ENCODE results near the gene NKTR.

The NKTR gene

GRCh38 chr3:42654331-42655201 lies 54.1 kb downstream of the NKTR start:
- POLR2A ChIA-PET: no interaction called here
- no peak for TF ChIP-seq CTCF (IDR thresholded peaks at IDR 0.05; ENCODE audit: control extremely low read depth, extremely low read depth, low read depth, missing control alignments)
- peak; percentile 62 for DNase-seq (ENCODE audit: extremely low spot score)
- CTCF ChIA-PET: interaction anchor here (1.4 to 3.9 kb wide), 2 partner anchors 12 to 18 kb away, joined by 6 to 19 read pairs; no protein-coding TSS in a partner anchor

- ChIA-PET POLR2A (no interaction called here), CTCF (interaction anchor here (1.4 kb wide), 1 partner anchor 18 kb away, joined by 6 read pairs; no protein-coding TSS in a partner anchor)
- DNase-seq (ENCODE audit: extremely low spot score): peak; percentile 25
- no peak for TF ChIP-seq CTCF (IDR thresholded peaks at IDR 0.05; ENCODE audit: control extremely low read depth, extremely low read depth, low read depth, missing control alignments)
These were observed 54.9 kb downstream of the NKTR start for GRCh38 chr3:42655331-42655888.

- ChIA-PET CTCF (no interaction called here), POLR2A (no interaction called here)
- TF ChIP-seq CTCF (IDR thresholded peaks at IDR 0.05; ENCODE audit: control extremely low read depth, extremely low read depth, low read depth, missing control alignments): no peak
- DNase-seq (ENCODE audit: extremely low spot score): no peak
These were observed 55.6 kb downstream of the NKTR start for GRCh38 chr3:42655980-42656679.

- ChIA-PET CTCF (no interaction called here), POLR2A (no interaction called here)
- no peak for TF ChIP-seq CTCF (IDR thresholded peaks at IDR 0.05; ENCODE audit: control extremely low read depth, extremely low read depth, low read depth, missing control alignments)
- DNase-seq (ENCODE audit: extremely low spot score): peak; percentile 14
These were observed 56.5 kb downstream of the NKTR start for GRCh38 chr3:42656680-42657610.

GRCh38 chr3:42657675-42658074 lies 57.2 kb downstream of the NKTR start:
- DNase-seq (ENCODE audit: extremely low spot score): no peak
- TF ChIP-seq CTCF (IDR thresholded peaks at IDR 0.05; ENCODE audit: control extremely low read depth, extremely low read depth, low read depth, missing control alignments): no peak
- CTCF ChIA-PET: no interaction called here
- POLR2A ChIA-PET: no interaction called here

All from GM10248 (cell line).